ENCODE results near the gene ABLIM3.

- TF ChIP-seq POLR2A (IDR thresholded peaks at IDR 0.05) (no peak), CTCF (IDR thresholded peaks at IDR 0.05) (no peak)
These were observed 76.5 kb downstream of the ABLIM3 start for GRCh38 chr5:149217803-149218155.

All from thyroid gland (tissue), 4 donors.